ENCODE results near the gene RGMA. TPM values are rescaled to one million over a fixed set of nuclear protein-coding genes. Genes with fewer than 3 reads are reported as not detected.

Gene RGMA
- total and polyA plus RNA-seq, 2 donors (not counting 1 experiment from before 2014, with no cell fraction given), result 0.27 to 1.5 TPM

DNA sequence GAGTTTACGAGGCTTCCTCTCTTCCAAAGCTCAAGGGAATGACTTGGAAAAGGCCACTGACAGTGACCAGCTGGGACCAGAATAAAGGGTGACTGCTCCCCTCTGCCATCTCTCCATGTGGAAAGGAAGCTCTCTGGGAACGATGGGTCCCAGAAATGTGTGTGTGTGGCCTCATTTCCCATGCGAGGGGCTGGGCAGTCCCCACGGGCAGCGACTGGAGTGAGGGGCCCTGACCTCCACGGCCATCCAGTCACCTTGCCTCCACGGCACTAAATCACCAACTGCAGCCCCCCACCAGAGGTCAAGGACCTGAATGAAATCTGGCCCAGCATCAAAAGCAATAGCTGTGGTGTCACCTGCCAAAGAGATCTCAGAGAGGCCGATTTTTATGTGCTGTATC lies 29.6 kb downstream of the RGMA start:
- TF ChIP-seq EZH2 (IDR thresholded peaks at IDR 0.05; ENCODE audit: low read length, missing control alignments), result no peak
- TF ChIP-seq, protein P1, sequence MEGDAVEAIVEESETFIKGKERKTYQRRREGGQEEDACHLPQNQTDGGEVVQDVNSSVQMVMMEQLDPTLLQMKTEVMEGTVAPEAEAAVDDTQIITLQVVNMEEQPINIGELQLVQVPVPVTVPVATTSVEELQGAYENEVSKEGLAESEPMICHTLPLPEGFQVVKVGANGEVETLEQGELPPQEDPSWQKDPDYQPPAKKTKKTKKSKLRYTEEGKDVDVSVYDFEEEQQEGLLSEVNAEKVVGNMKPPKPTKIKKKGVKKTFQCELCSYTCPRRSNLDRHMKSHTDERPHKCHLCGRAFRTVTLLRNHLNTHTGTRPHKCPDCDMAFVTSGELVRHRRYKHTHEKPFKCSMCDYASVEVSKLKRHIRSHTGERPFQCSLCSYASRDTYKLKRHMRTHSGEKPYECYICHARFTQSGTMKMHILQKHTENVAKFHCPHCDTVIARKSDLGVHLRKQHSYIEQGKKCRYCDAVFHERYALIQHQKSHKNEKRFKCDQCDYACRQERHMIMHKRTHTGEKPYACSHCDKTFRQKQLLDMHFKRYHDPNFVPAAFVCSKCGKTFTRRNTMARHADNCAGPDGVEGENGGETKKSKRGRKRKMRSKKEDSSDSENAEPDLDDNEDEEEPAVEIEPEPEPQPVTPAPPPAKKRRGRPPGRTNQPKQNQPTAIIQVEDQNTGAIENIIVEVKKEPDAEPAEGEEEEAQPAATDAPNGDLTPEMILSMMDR (conservative IDR thresholded peaks at IDR 0.05 in 1 of 2, IDR thresholded peaks at IDR 0.05 in 1 of 2; ENCODE audit: low read depth in 1 of 2, low read length in 2 of 2), result no peak
- H3K27me3 ChIP-seq (ENCODE audit: control insufficient read depth, insufficient read depth, low read length), result no peaks in the 10 kb centered on the region
- H4K20me1 ChIP-seq (ENCODE audit: control insufficient read depth, extremely low read depth, insufficient read depth, low read length), result no peaks in the 10 kb centered on the region
- no peaks in the 10 kb centered on the region for H3K79me2 ChIP-seq (ENCODE audit: control insufficient read depth, insufficient read depth, low read length)
- no peaks in the 10 kb centered on the region for H3K36me3 ChIP-seq (ENCODE audit: control insufficient read depth, insufficient read depth, low read length)
- no peak for DNase-seq (ENCODE audit: low read depth in 2 of 2)
- no peak overlapping the region for H3K9ac ChIP-seq (ENCODE audit: insufficient read depth, low read length)
- H3K4me1 ChIP-seq (ENCODE audit: control insufficient read depth, extremely low read depth, insufficient read depth, low read length), result no peaks in the 10 kb centered on the region
- no peak overlapping the region for H3K27ac ChIP-seq (ENCODE audit: insufficient read depth, low read length)
- H2AFZ ChIP-seq (ENCODE audit: low read length), result no peak overlapping the region
- no peak overlapping the region for H3K4me3 ChIP-seq (replicated peaks in 1 of 4; ENCODE audit: control extremely low read depth in 1 of 4, insufficient read depth in 1 of 4, low read depth in 3 of 4, low read length in 4 of 4)
- H3K4me2 ChIP-seq (ENCODE audit: extremely low read depth, insufficient read depth, low read length), result no peak overlapping the region
- H3K9me3 ChIP-seq (ENCODE audit: control insufficient read depth, insufficient read depth, low read depth, low read length), result no peaks in the 10 kb centered on the region

DNA sequence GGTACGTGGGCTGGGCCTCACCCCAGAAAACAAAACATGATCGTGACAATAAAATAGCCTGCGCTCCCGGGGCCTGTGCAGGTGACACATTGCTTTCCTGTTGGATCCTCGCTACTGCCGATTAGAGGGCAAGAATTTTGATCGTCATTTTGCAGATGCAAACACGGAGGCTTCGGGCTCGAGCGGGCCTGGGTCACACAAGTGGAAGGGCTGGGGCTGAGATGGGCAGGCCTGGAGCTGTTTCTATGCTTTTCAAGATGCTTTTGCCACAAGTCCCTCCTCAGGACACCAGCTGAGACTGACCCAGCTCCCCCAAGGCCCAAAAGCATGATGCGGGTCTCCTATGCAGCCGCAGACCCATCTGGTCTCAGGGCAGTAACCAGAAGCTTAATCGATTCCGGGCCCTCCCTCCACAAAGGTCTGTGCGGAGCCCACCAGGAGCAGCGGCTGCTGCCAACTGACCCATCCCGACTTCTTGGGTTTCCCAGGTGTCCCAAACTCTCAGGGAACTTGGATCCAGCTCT lies 30.0 kb downstream of the RGMA start:
- no peak for TF ChIP-seq EZH2 (IDR thresholded peaks at IDR 0.05; ENCODE audit: low read length, missing control alignments)
- TF ChIP-seq, protein P1 (conservative IDR thresholded peaks at IDR 0.05 in 1 of 2, IDR thresholded peaks at IDR 0.05 in 1 of 2; ENCODE audit: low read depth in 1 of 2, low read length in 2 of 2), result no peak
- H3K4me3 ChIP-seq (replicated peaks in 1 of 4; ENCODE audit: control extremely low read depth in 1 of 4, insufficient read depth in 1 of 4, low read depth in 3 of 4, low read length in 4 of 4), result no peak overlapping the region
- no peak overlapping the region for H3K9ac ChIP-seq (ENCODE audit: insufficient read depth, low read length)
- no peaks in the 10 kb centered on the region for H3K4me1 ChIP-seq (ENCODE audit: control insufficient read depth, extremely low read depth, insufficient read depth, low read length)
- no peak overlapping the region for H3K27ac ChIP-seq (ENCODE audit: insufficient read depth, low read length)
- H3K79me2 ChIP-seq (ENCODE audit: control insufficient read depth, insufficient read depth, low read length), result no peaks in the 10 kb centered on the region
- H3K9me3 ChIP-seq (ENCODE audit: control insufficient read depth, insufficient read depth, low read depth, low read length), result no peaks in the 10 kb centered on the region
- no peak overlapping the region for H3K4me2 ChIP-seq (ENCODE audit: extremely low read depth, insufficient read depth, low read length)
- H3K27me3 ChIP-seq (ENCODE audit: control insufficient read depth, insufficient read depth, low read length), result no peaks in the 10 kb centered on the region
- no peak overlapping the region for H2AFZ ChIP-seq (ENCODE audit: low read length)
- no peaks in the 10 kb centered on the region for H4K20me1 ChIP-seq (ENCODE audit: control insufficient read depth, extremely low read depth, insufficient read depth, low read length)
- no peaks in the 10 kb centered on the region for H3K36me3 ChIP-seq (ENCODE audit: control insufficient read depth, insufficient read depth, low read length)
- DNase-seq (ENCODE audit: low read depth in 2 of 2), result no peak

DNA sequence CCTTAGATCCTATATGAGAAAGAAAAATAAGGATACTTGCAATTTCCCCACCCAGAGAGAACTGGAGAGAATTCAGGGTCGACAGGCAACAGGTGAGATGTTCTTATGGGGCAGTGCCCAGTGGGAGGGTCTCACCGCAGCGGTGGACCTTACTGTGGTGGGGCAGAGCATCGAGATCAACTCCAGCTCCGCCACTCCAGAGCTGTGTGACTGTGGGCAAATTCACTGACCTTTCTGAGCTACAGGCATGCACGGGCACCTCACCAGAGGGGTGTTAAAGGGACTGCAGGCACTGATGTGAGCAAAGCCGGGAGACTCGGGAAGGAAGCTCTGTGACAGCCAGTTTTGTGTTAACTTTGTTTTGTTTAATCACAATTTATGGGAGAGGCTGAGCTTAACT lies 30.9 kb downstream of the RGMA start:
- TF ChIP-seq, protein P1 (conservative IDR thresholded peaks at IDR 0.05 in 1 of 2, IDR thresholded peaks at IDR 0.05 in 1 of 2; ENCODE audit: low read depth in 1 of 2, low read length in 2 of 2), result no peak
- TF ChIP-seq EZH2 (IDR thresholded peaks at IDR 0.05; ENCODE audit: low read length, missing control alignments), result no peak
- Histone ChIP-seq H3K27ac (ENCODE audit: insufficient read depth, low read length) (no peak overlapping the region), H3K27me3 (ENCODE audit: control insufficient read depth, insufficient read depth, low read length) (no peaks in the 10 kb centered on the region), H3K79me2 (ENCODE audit: control insufficient read depth, insufficient read depth, low read length) (no peaks in the 10 kb centered on the region), H3K4me1 (ENCODE audit: control insufficient read depth, extremely low read depth, insufficient read depth, low read length) (no peaks in the 10 kb centered on the region), H3K9me3 (ENCODE audit: control insufficient read depth, insufficient read depth, low read depth, low read length) (no peaks in the 10 kb centered on the region), H3K4me3 (replicated peaks in 1 of 4; ENCODE audit: control extremely low read depth in 1 of 4, insufficient read depth in 1 of 4, low read depth in 3 of 4, low read length in 4 of 4) (no peak overlapping the region), H2AFZ (ENCODE audit: low read length) (no peak overlapping the region), H3K36me3 (ENCODE audit: control insufficient read depth, insufficient read depth, low read length) (no peaks in the 10 kb centered on the region), H3K9ac (ENCODE audit: insufficient read depth, low read length) (no peak overlapping the region), H4K20me1 (ENCODE audit: control insufficient read depth, extremely low read depth, insufficient read depth, low read length) (no peaks in the 10 kb centered on the region), H3K4me2 (ENCODE audit: extremely low read depth, insufficient read depth, low read length) (no peak overlapping the region)
- no peak for DNase-seq (ENCODE audit: low read depth in 2 of 2)
